Stimulated activated naive CD8-positive, alpha-beta T cell treated with anti-CD3 and anti-CD28 coated beads, Interleukin-15, Interleukin-2, amounts not matched to agents 100 U/mL and 50 U/mL, for 24 hours (primary cell): ENCODE data around the gene ZBTB43.
"Not testable (repeated sequence)": the region's sequence is repeated elsewhere in the genome, so short reads cannot be mapped to it uniquely, and the experiment has no call there.

ENCODE experiments used
- ATAC-seq: fragments of 150-1000 bp; cut with Tn5 transposase; one replicate; pipeline ENCODE4 v1.10.0; 2021
- DNase-seq: peaks from one replicate; pipeline ENCODE4 v3.0.0; 2021

ZBTB43 gene, protein sequence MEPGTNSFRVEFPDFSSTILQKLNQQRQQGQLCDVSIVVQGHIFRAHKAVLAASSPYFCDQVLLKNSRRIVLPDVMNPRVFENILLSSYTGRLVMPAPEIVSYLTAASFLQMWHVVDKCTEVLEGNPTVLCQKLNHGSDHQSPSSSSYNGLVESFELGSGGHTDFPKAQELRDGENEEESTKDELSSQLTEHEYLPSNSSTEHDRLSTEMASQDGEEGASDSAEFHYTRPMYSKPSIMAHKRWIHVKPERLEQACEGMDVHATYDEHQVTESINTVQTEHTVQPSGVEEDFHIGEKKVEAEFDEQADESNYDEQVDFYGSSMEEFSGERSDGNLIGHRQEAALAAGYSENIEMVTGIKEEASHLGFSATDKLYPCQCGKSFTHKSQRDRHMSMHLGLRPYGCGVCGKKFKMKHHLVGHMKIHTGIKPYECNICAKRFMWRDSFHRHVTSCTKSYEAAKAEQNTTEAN

DNA sequence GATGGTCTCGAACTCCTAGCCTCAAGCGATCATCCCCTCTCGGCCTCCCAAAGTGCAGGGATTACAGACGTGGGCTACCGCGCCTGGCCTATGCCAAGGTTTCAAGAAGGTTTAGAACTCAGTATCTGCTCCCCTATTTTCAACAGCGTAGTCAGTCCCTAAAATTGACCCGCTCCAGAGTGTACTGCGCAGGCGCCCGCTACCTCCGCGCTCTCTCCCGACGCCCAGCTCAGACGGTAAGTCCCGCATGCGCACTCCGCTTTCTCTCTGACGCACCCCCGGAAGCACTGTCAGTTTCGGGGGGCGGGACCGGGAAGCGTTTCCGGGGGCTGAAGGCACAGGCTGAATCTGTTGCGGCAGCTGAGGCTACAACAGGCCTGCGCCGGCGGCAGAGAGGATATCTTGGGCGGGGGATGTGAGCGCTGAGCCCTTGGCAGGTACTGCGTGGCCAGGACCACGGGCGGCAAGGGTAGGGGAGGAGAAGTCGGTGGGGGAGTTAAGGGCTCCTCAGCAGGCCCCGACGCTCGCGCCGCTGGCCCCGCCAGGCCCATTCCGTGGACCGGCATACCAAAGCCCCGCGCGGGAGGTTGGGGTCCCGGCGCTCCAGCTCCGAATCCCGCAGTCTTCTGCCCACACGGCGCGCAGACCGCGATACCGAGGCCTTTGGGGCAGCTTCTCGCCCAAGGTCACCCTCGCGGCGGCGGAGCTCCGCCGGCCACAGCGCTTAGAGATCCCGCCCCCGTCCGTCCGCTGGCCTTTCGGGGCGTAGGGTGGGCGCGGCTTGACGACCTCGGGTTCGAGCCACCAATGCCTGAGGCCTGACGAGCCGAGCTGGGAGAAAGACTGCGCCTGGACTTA lies at the start of gene ZBTB43:
ZBTB43 (plus strand) TSS at position 345 of the 858 bp plus-strand sequence. CDS start 27,470 bp downstream, outside the sequence.
- DNase-seq, result peak; percentile 99

DNA sequence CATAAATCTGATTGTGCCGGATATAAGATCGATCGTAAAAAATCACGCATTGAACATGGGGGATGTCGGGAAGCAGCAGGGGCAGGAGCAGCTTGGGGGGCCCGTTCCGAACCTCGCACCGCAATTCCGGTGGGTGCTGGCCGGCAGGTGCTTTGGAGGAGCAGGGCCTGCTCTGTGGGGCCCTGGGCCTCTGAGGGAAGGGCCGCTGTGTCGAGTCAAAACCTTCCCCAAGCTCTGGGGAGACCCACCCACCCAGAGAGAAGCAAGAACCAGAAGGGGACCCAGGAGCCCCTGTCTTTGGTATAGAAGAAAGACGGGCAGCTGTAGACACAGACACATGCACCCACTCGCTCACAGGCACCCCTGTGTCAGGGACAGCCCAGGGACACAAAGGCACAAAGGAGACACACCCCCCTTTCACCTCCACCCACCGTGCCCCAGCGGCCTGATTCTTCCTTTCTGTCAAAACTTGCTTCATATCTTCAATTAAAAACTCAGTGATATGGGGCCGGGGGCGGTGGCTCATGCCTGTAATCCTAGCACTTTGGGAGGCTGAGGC lies 49.4 kb upstream of the ZBTB43 start:
- ATAC-seq, result no peak

More for the DNA sequence above, at the start of gene ZBTB43:
- peak; percentile 83 for ATAC-seq

DNA sequence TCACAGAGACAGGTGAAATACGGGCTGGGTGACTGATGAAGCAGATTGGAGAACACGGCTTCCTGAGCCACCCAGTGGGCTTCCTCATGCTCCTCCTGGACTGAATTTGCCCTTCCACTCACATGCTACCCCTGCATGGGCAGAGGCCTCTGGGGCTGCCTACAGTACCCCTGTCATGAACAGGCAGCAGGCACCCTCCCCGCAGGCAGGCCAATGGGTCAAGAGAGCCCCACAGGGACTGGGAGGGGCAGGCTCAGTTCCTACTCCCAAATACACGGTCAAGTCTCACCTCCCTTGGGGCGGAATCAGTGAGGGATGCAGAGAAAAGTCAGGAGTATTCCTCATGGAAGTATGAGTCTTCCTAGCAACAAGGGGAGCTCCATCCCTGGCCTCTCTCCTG lies 48.6 kb upstream of the ZBTB43 start:
- no peak for ATAC-seq
- no peak for DNase-seq

More for the DNA sequence above, 49.4 kb upstream of the ZBTB43 start:
- no peak for DNase-seq

DNA sequence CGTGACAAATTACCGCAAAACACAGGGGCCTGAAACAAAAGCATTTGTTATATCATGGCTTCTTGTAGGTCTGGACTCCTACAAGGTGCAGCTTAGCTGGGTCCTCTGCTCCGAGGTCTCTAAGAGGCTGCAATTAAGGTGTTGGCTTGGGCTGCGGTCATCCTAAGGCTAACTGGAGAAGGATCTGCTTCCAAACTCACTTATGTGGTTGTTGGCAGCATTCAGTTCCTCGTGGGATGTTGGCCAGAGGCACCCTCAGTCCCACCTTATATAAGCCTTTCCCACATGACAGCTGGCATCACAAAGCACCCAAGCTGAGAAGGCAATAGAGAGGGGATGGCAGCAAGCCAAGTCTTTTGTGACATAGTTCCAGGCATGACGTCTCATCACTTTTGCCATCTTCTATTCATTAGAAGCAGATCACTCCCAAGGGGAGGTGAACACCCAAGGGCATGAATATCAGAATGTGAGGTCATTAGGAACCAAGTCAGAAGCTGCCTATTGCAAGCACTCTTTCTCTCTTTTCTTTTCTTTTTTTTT lies 47.9 kb upstream of the ZBTB43 start:
- ATAC-seq, result no peak

DNA sequence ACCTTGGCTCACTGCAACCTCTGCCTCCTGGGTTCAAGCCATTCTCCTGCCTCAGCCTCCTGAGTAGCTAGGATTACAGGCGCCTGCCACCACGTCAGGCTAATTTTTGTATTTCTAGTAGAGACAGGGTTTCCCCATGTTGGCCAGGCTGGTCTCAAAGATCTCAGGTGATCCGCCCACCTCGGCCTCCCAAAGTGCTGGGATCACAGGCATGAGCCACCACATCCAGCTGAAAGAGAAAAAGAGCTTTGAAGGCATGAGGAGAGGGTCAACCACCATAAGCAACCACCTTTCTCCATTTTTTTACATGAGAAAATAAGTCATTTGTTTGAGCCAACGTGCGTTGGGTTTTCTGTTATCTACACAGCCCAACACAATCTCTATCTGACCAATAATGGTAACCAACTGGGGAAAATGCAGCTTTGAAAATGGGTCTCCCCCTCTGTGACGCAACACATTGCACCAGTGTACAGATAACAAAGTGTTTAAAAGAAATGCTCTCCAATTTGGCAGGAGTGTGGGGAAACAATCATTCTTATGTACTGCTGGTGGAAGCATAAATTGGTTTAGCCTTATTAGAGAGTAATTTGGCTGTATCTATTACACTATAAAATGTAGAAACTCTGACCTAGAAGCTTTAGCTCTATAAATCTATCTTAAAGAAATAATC lies 45.8 kb upstream of the ZBTB43 start:
- DNase-seq (no peak), ATAC-seq (no peak)

More for the DNA sequence above, 47.9 kb upstream of the ZBTB43 start:
- no peak for DNase-seq

DNA sequence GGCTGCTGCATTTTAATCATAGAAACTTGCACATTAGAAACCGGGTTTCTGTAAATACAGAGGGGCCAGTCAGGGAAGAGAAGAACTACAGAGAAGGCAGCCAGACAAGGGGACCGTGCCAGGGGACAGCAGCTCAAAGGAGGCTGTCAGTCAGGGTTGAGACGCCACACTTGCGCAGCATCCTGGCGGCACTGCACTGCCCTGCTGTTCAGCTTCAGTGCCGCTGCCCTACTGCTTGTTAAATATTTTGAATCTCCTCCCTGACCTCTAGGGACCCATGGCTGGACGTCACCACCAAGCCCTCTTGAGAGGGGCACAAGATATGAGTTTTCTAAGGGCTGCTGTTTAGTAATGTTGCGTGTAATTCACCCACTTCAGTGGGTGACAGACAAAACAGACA lies 43.6 kb upstream of the ZBTB43 start:
- ATAC-seq (no peak), DNase-seq (no peak)

DNA sequence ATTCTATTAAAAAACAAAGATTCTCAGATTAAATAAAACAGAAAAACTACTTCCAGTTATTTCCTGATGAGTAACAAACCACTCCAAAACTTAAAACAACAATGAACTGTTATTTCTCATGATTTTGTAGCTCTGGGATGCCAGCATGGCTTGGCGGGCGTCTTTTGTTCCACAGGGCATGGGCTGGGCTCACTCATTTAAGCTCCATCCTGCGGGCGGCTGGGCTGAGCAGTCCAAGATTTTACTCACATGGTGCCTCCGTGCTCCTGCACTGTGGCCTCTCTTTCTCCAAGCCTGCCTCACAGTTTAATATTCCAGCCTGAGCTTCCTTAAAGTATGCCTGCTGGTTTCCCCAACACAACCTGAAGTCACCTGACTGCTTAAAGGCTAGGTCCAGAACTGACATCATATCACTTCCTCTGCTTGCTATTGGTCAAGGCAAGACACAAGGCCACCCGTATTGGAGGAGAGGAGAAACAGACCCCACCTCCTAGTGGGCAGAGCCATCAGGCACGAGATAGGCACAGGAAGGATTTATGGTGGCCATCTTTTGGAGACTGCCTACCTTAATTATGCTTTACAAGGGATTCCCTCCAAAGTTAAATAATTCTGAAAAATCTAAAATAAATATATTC lies 41.6 kb upstream of the ZBTB43 start:
- DNase-seq (no peak), ATAC-seq (no peak)

DNA sequence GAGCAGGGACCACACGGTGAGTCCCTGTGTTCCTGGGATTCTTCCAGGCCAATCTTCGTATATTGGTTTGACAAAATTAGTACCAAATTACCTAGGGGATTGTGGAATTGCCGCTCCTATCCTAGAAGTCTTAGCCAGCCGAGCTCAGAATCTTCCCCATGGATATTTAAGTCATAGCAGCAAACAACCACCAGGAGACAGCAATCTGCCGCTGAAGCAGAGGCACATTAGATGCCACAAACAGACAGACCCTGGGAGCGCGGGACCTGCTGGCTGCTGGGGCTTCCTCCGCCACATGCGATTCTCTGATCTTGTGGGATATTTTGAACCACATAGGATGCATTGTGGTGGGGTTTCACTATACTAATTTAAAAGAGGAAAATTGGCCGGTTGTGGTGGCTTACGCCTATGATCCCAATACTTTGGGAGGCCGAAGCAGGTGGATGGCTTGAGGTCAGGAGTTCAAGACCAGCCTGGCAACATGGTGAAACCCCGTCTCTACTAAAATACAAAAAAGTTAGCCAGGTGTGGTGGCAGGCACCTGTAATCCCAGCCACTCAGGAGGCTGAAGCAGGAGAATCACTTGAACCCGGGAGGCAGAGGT lies 31.7 kb upstream of the ZBTB43 start:
- ATAC-seq, result no peak

DNA sequence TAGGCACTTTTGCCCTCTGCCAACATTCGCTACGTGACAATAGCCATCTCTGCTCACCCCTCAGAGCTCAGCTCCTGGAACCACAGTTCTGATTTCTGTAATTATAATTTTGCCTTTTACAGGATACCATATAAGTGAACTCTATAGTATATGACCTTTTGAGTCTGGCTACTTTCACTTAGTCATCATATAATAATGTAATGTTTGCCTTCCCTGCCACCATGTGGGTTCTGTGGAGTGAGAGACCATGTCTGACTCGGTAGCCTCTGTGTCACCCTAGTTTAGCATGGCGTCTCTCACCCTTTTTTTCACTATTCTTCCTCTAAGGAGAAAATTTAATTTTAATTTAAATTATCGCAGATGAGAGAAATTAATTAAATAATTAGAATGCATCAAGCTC lies 28.9 kb upstream of the ZBTB43 start:
- no peak for DNase-seq

More for the DNA sequence above, 31.7 kb upstream of the ZBTB43 start:
- no peak for DNase-seq

DNA sequence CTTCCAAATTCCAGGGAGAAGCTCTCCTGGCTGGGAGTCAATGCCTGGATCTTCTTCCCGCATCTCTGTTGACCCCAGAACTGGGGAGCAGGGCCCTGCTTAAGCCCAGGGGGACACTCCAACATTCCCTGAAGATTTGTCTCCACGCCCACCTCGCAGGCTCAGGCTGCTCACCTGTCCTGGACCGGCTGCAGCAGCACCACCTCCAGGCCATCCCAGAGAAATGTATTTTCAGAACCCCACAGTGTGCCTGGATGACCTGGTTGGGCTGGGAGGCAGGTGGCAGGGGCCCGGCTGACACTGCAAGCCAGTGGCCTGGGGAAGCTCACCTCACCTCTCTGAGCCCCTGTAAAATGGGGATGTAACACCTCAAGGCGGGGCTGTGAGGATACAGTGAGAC lies 27.1 kb upstream of the ZBTB43 start:
- ATAC-seq (no peak), DNase-seq (no peak)

More for the DNA sequence above, 28.9 kb upstream of the ZBTB43 start:
- ATAC-seq, result no peak

DNA sequence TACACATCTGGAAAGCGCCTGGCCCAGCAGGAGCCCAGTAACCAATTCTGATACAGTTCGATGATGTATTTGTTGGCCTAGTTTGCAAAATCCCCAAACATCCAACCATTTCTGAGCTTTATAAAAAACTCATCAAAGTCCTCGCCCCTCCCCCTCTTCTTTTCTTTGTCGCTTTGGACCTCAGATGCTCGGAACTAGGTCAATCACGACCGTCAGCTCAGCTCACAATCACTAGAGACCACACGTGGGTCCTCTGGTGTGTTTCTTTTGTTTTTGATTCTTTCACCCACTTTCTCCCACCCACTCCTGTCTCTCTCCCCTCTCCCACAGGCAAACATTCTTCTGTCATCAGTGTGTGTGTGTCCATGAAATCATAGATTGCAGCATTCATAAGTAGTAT lies 26.7 kb upstream of the ZBTB43 start:
- ATAC-seq (no peak), DNase-seq (no peak)

DNA sequence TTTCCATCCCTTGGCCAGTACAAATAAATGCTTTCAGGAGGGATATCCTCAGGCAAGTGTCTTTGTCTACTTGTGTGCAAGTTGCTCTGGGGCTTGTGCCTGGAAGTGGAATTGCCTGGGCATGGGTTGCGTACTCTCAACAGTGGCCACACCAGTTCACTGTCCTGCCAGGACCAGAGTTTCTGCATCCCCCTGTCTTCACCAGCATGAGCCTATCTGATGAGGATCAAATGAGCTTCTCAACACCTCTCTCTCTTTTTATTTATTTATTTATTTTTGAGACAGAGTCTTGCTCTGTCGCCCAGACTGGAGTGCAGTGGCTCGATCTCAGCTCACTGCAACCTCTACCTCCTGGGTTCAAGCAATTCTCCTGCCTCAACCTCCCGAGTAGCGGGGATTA lies 26.1 kb upstream of the ZBTB43 start:
- ATAC-seq, result not testable (repeated sequence)

DNA sequence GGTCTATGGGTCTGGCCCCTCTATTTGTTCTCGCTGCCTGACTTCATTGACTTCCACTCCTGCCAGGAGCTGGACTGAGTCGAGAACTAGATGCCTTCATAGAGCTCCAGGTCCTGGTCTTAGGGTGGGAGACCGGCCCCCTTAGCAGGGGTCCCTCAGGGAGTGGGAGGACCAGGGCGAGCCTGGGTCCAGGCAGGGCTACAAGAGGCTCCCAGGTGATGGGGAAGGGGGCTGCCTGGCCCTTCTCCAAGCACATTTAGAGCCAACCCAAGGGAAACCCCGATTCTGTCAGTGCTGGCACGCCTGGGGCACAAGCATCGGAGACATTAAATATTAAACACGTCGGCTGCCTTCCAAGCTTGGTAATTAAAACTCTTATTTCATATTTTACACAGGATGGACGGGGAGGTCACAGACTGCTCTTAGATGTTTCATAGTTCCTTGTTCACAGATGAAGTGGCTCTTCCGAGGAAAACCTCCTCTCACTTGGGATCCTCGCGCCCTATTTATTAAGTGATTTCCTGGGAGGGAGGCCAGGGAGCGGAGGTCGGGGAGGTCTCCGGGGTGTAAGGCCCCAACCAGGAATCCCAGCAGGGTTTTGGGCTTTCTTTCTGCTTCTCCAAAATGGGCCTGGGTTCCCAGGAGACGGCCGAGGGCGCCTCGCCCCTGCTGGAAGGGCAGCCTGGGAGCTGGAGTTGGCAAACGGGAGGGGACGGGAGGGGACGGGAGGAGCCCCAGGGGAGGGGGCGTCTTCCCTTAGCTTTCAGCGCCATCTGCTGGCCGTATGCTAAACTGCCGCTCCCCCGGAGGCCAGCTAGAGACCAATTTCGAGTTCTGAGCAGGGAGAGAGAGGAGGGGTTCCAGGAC lies 23.4 kb upstream of the ZBTB43 start:
- ATAC-seq, result peak; percentile 78

More for the DNA sequence above, 26.1 kb upstream of the ZBTB43 start:
- DNase-seq, result not testable (repeated sequence)

DNA sequence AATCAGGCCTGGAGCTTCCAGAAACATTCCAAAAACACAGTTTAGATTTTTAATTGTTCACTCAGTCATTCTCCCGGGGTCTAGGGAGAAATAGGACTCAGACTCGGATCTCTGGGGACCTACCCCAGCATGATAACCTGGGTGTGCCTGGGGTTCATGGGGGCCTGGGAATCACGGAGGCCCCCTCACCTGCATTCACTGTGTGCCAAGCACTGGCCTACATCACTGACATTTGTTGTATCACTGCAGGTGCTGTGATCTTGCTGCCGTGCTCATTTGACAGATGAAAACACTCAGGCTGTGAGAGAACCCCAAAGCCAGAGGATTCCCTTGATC lies 22.8 kb upstream of the ZBTB43 start:
- DNase-seq (no peak), ATAC-seq (no peak)

More for the DNA sequence above, 23.4 kb upstream of the ZBTB43 start:
- peak; percentile 90 for DNase-seq

DNA sequence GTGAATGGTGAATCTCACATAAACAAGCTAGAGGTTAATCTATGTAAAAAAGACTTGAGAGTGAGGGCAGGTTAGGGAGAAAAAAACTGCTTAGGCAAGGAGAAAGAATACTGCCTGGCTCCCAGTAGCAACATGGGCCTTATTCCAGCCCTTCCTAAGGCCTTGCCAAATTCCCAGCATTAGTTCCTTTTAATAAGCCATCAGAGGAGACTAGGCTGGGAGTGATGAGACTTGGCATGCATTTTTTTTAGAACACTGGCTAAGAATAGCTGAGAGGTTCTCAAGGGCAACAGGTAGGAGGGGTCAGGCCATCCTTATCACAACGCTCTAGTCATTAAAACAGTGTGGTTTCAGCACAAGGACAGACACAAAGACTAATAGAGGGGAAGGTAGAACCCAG lies 20.9 kb upstream of the ZBTB43 start:
- DNase-seq, result no peak
- ATAC-seq, result no peak

DNA sequence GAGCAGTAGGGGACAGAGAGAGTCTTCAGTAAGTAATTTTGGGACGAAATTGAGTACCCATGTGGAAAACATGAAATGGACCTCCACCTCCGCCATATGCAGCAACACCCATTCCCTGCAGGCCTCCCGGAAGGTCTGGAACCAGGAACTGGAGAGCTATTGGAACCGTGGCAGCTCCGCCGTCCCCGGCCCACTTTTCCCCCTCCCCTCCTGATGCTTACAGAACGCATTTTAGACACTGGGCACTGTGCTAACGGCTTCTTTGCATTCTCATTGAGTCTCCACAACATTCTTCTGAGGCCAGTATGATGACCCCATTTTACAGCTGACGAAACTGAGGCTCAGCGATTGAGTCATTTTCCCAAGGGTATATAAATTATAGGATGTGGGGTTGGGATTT lies 20.4 kb upstream of the ZBTB43 start:
- DNase-seq (no peak), ATAC-seq (no peak)

DNA sequence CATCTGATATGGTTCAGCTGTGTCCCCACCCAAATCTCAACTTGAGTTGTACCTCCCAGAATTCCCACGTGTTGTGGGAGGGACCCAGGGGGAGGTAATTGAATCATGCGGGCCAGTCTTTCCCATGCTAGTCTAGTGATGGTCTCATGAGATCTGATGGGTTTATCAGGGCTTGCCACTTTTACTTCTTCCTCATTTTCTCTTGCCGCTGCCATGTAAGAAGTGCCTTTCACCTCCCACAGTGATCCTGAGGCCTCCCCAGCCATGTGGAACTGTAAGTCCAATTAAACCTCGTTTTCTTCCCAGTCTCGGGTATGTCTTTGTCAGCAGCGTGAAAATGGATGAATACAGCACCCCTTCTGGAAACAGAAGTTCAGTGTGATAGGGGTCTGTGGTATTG lies 20.0 kb upstream of the ZBTB43 start:
- not testable (repeated sequence) for DNase-seq

DNA sequence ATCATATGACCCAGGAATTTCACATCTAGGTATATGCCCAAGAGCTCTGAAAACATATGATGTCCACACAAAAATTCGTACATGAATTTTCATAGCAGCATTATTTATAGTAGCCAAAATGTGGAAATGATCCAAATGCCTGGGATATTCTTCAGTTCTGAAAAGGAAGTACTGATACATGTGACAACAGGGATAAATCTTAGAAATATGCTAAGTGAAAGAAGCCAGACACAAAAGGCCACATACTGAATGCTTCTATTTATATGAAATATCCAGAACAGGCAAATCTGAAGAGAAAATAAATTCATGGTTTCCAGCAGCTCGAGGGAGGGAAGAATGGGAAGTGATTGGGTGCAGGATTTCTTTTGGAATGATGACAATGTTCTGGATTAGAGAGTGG lies 16.8 kb upstream of the ZBTB43 start:
- ATAC-seq (no peak), DNase-seq (no peak)

More for the DNA sequence above, 20.0 kb upstream of the ZBTB43 start:
- ATAC-seq, result not testable (repeated sequence)

DNA sequence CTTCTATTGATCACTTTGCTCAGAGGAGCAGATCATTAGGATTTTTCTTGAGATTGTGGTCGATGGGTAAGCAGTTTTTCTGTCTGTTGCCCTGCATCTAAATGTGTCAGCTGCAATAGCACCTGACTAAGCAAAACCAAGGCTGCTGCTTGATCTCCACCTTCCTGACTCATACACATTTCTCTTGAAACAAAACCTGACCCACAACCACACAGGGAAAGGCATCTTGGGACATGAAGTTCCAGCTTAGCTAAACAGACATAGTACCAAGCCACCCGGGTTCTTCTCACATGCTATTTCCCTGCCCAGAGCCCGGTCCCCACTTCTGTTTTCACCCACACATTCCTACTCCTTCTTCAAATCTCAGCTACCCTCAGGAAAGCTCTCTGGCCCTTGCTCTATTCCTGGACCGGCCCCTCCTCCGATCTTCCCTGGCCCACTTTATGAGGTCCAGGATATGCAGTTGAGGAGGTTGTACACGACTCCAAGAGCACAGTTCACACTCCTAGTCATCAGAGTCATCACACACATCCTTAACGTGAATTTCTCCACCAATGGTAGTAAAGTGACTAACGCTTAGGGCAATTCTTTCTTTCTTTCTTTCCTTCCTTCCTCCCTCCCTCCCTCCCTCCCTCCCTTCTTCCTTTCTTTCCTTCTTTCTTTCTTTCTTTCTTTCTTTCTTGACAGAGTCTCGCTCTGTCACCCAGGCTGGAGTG lies 16.0 kb upstream of the ZBTB43 start:
- ATAC-seq (peak; percentile 52), DNase-seq (no peak)
